Neuronal stem cell (in vitro differentiated cells): ENCODE results near the gene FIGNL1.

Source experiments
- DNase-seq: peaks from one replicate; pipeline ENCODE4 v3.0.0-alpha.2; 2013; ENCODE audit warnings: low spot score
- H2AFZ ChIP-seq: one replicate; pipeline ENCODE4 v1.6.1; 2013; ENCODE audit warnings: mild to moderate bottlenecking, low read length, inconsistent platforms
- H2AK5ac ChIP-seq: 2 replicates; pipeline ENCODE4 v1.6.1; 2013; ENCODE audit warnings: low read depth, mild to moderate bottlenecking, inconsistent platforms, low read length, moderate library complexity, mixed read lengths
- H2BK120ac ChIP-seq: 2 replicates; pipeline ENCODE4 v1.6.1; 2013; ENCODE audit warnings: low read depth, mild to moderate bottlenecking, inconsistent platforms, low read length, moderate library complexity, mixed read lengths
- H2BK12ac ChIP-seq: one replicate; pipeline ENCODE4 v1.6.1; 2013; ENCODE audit warnings: low read length, inconsistent platforms
- H2BK15ac ChIP-seq: 2 replicates; pipeline ENCODE4 v1.6.1; 2013; ENCODE audit warnings: mild to moderate bottlenecking, low read length, inconsistent platforms, mixed read lengths
- H2BK5ac ChIP-seq: one replicate; pipeline ENCODE4 v1.6.1; 2013; ENCODE audit warnings: inconsistent platforms, mild to moderate bottlenecking, low read length, moderate library complexity
- H3K14ac ChIP-seq: one replicate; pipeline ENCODE4 v1.6.1; 2013; ENCODE audit warnings: low read length, inconsistent platforms
- H3K18ac ChIP-seq: 2 replicates; pipeline ENCODE4 v1.6.1; 2013; ENCODE audit warnings: low read length, inconsistent platforms
- H3K23ac ChIP-seq: 2 replicates; pipeline ENCODE4 v1.6.1; 2013; ENCODE audit warnings: low read depth, mild to moderate bottlenecking, mixed read lengths, low read length, inconsistent platforms; ENCODE audit not compliant: poor library complexity
- H3K27ac ChIP-seq: replicated peaks from 3 replicates; pipeline ENCODE4 v1.5.1; 2013; ENCODE audit warnings: low read length, inconsistent platforms
- H3K27me3 ChIP-seq, 3 experiments: 2 replicates each; pipeline ENCODE4 v1.6.1; 2013; ENCODE audit warnings: low read length in 3 of 3, mild to moderate bottlenecking in 2 of 3, inconsistent platforms in 1 of 3, low read depth in 1 of 3, mixed read lengths in 1 of 3, moderate library complexity in 1 of 3; ENCODE audit not compliant: control insufficient read depth in 3 of 3, insufficient read depth in 3 of 3
- H3K36me3 ChIP-seq, 2 donors: replicated peaks in 1 of 2; 2 replicates each; pipeline ENCODE4 v1.6.1; 2013; ENCODE audit warnings: low read length in 2 of 2; ENCODE audit not compliant: control insufficient read depth in 2 of 2, insufficient read depth in 2 of 2
- H3K4ac ChIP-seq: 2 replicates; pipeline ENCODE4 v1.6.1; 2013; ENCODE audit warnings: inconsistent platforms, mild to moderate bottlenecking, low read length, moderate library complexity
- H3K4me1 ChIP-seq, 2 donors: 1 replicate in 1 of 2; 2 replicates in 1 of 2; pipeline ENCODE4 v1.6.1; 2013; ENCODE audit warnings: low read length in 2 of 2, low read depth in 1 of 2; ENCODE audit not compliant: control insufficient read depth in 2 of 2, insufficient read depth in 1 of 2
- H3K4me2 ChIP-seq: one replicate; pipeline ENCODE4 v1.6.1; 2013; ENCODE audit warnings: mild to moderate bottlenecking, low read length, inconsistent platforms; ENCODE audit not compliant: insufficient read depth, poor library complexity, severe bottlenecking
- H3K4me3 ChIP-seq, 2 donors: 2 replicates each; pipeline ENCODE4 v1.5.1; 2013; ENCODE audit warnings: low read length in 2 of 2, mild to moderate bottlenecking in 2 of 2, inconsistent platforms in 1 of 2, moderate library complexity in 1 of 2
- H3K79me1 ChIP-seq: one replicate; pipeline ENCODE4 v1.6.1; 2013; ENCODE audit warnings: low read depth, mild to moderate bottlenecking, inconsistent platforms, low read length, moderate library complexity
- H3K9ac ChIP-seq: one replicate; pipeline ENCODE4 v1.6.1; 2013; ENCODE audit warnings: mild to moderate bottlenecking, low read depth, low read length, inconsistent platforms; ENCODE audit not compliant: poor library complexity
- H3K9me3 ChIP-seq, 2 donors: replicated peaks in 1 of 2; 2 replicates each; pipeline versions ENCODE3 to v1.6.1; 2013; ENCODE audit warnings: low read length in 2 of 2, mild to moderate bottlenecking in 2 of 2, inconsistent platforms in 1 of 2, low read depth in 1 of 2, mixed read lengths in 1 of 2, moderate library complexity in 1 of 2; ENCODE audit not compliant: control insufficient read depth in 2 of 2, insufficient read depth in 1 of 2
- H4K8ac ChIP-seq: one replicate; pipeline ENCODE4 v1.6.1; 2013; ENCODE audit warnings: low read depth, mild to moderate bottlenecking, inconsistent platforms, low read length, moderate library complexity
- H4K91ac ChIP-seq: one replicate; pipeline ENCODE4 v1.6.1; 2013; ENCODE audit warnings: low read length, low read depth, mild to moderate bottlenecking, inconsistent platforms; ENCODE audit not compliant: poor library complexity
- WGBS, 2 donors: extraction: QIAGEN DNeasy Blood & Tissue Kit; methylation state at CpG; one replicate each; pipeline ENCODE4 v1.1.7; 2013; ENCODE audit warnings: missing lambda C conversion rate in 2 of 2, mixed read lengths in 1 of 2; ENCODE audit not compliant: insufficient read length in 2 of 2, insufficient replicate concordance in 1 of 2; ENCODE audit errors: extremely low coverage in 2 of 2; 5-methylcytosine and 5-hydroxymethylcytosine counted together

FIGNL1 gene

GRCh38 chr7:50491943-50492342, 41.8 kb upstream of the FIGNL1 start:
- H2BK5ac ChIP-seq, result no peak overlapping the region
- H3K27ac ChIP-seq, result no peak overlapping the region
- no peak overlapping the region for H3K23ac ChIP-seq
- no peak overlapping the region for H3K4me3 ChIP-seq
- WGBS, 2 donors, result no CpG with 5 or more reads among the region's 1 CpG
- H3K4me1 ChIP-seq, result no peaks in the 10 kb centered on the region
- no peak overlapping the region for H2BK12ac ChIP-seq
- H2AK5ac ChIP-seq, result no peak overlapping the region
- no peak overlapping the region for H2BK15ac ChIP-seq
- no peak overlapping the region for H3K4ac ChIP-seq
- H3K79me1 ChIP-seq, result no peaks in the 10 kb centered on the region
- H2AFZ ChIP-seq, result no peak overlapping the region
- H3K36me3 ChIP-seq, result no peaks in the 10 kb centered on the region
- H3K9me3 ChIP-seq, result no peaks in the 10 kb centered on the region
- H3K14ac ChIP-seq, result no peak overlapping the region
- no peak overlapping the region for H3K18ac ChIP-seq
- DNase-seq, result no peak
- H4K91ac ChIP-seq, result no peak overlapping the region
- no peak overlapping the region for H2BK120ac ChIP-seq
- no peak overlapping the region for H4K8ac ChIP-seq
- peaks cover 0 to 5% (median 0%) of the 10 kb centered on the region in 3 experiments for H3K27me3 ChIP-seq
- H3K4me2 ChIP-seq, result no peak overlapping the region
- H3K9ac ChIP-seq, result no peak overlapping the region

GRCh38 chr7:50491209-50491608, 41.1 kb upstream of the FIGNL1 start:
- Histone ChIP-seq H2BK12ac (no peak overlapping the region), H3K4me3 (no peak overlapping the region), H2AK5ac (no peak overlapping the region), H3K4me1 (no peaks in the 10 kb centered on the region), H4K8ac (no peak overlapping the region), H2AFZ (no peak overlapping the region), H3K9ac (no peak overlapping the region), H3K27me3 (peaks cover 0 to 2% (median 0%) of the 10 kb centered on the region in 3 experiments), H3K9me3 (no peaks in the 10 kb centered on the region), H4K91ac (no peak overlapping the region), H3K23ac (no peak overlapping the region), H3K18ac (no peak overlapping the region), H3K27ac (no peak overlapping the region), H3K14ac (no peak overlapping the region), H2BK15ac (no peak overlapping the region), H2BK5ac (no peak overlapping the region), H2BK120ac (no peak overlapping the region), H3K79me1 (no peaks in the 10 kb centered on the region), H3K4ac (no peak overlapping the region), H3K36me3 (no peaks in the 10 kb centered on the region), H3K4me2 (no peak overlapping the region)
- no peak for DNase-seq
- no CpG with 5 or more reads among the region's 5 CpGs for WGBS, 2 donors

- no peak overlapping the region for H3K4me2 ChIP-seq
- no peak for DNase-seq
- H3K27ac ChIP-seq, result no peak overlapping the region
These were observed 38.2 kb upstream of the FIGNL1 start for GRCh38 chr7:50488379-50488778.

GRCh38 chr7:50486512-50486911, 36.4 kb upstream of the FIGNL1 start:
- H3K36me3 ChIP-seq, result no peaks in the 10 kb centered on the region
- H3K9me3 ChIP-seq, result no peaks in the 10 kb centered on the region
- H3K14ac ChIP-seq, result no peak overlapping the region
- no CpG with 5 or more reads among the region's 1 CpG for WGBS, 2 donors
- no peak overlapping the region for H3K18ac ChIP-seq
- no peak overlapping the region for H2BK5ac ChIP-seq
- H3K4me2 ChIP-seq, result no peak overlapping the region
- H2BK15ac ChIP-seq, result no peak overlapping the region
- H2AK5ac ChIP-seq, result no peak overlapping the region
- H3K27me3 ChIP-seq, result no peaks in the 10 kb centered on the region
- H3K79me1 ChIP-seq, result no peaks in the 10 kb centered on the region
- no peak overlapping the region for H2BK12ac ChIP-seq
- H3K23ac ChIP-seq, result no peak overlapping the region
- H3K27ac ChIP-seq, result no peak overlapping the region
- H3K4ac ChIP-seq, result no peak overlapping the region
- H2AFZ ChIP-seq, result no peak overlapping the region
- no peak overlapping the region for H3K9ac ChIP-seq
- no peak overlapping the region for H3K4me3 ChIP-seq
- no peak overlapping the region for H4K8ac ChIP-seq
- H2BK120ac ChIP-seq, result no peak overlapping the region
- no peaks in the 10 kb centered on the region for H3K4me1 ChIP-seq
- no peak overlapping the region for H4K91ac ChIP-seq
- DNase-seq, result no peak

More at GRCh38 chr7:50488379-50488778, 38.2 kb upstream of the FIGNL1 start:
- Histone ChIP-seq H3K4ac (no peak overlapping the region), H3K4me1 (no peaks in the 10 kb centered on the region), H4K8ac (no peak overlapping the region), H3K36me3 (no peaks in the 10 kb centered on the region), H2AFZ (no peak overlapping the region), H2BK120ac (no peak overlapping the region), H4K91ac (no peak overlapping the region), H3K14ac (no peak overlapping the region), H3K9ac (no peak overlapping the region), H2AK5ac (no peak overlapping the region), H3K23ac (no peak overlapping the region), H3K18ac (no peak overlapping the region), H3K9me3 (no peaks in the 10 kb centered on the region), H2BK15ac (no peak overlapping the region), H2BK5ac (no peak overlapping the region), H3K4me3 (no peak overlapping the region), H3K79me1 (no peaks in the 10 kb centered on the region), H2BK12ac (no peak overlapping the region), H3K27me3 (no peaks in the 10 kb centered on the region)
